Smooth muscle cell (in vitro differentiated cells): Measurements from ENCODE around the gene CTNNBIP1. TPM values are rescaled to one million over a fixed set of nuclear protein-coding genes. Genes with fewer than 3 reads are reported as not detected.

Experiments
- DNase-seq: peaks from one replicate; lab custom pipeline; 2025; ENCODE audit not compliant: unreplicated experiment; lab: John Stamatoyannopoulos, UW
- H2AFZ ChIP-seq: fragments of 200-600 bp; sonication (generic); 2 replicates; pipeline ENCODE4 v1.6.0; 2016; ENCODE audit warnings: antibody characterized with exemption, low read depth, mild to moderate bottlenecking
- H3F3A ChIP-seq: fragments of 200-600 bp; sonication (generic); 2 replicates; pipeline ENCODE4 v1.6.0; 2017; ENCODE audit warnings: antibody characterized with exemption, low read depth
- H3K27ac ChIP-seq: fragments of 200-600 bp; sonication (generic); 2 replicates; pipeline ENCODE4 v1.5.1; 2016; ENCODE audit warnings: low read depth, mild to moderate bottlenecking
- H3K27me3 ChIP-seq: fragments of 200-600 bp; sonication (generic); 2 replicates; pipeline ENCODE4 v1.6.1; 2016; ENCODE audit warnings: low read depth, mild to moderate bottlenecking
- H3K36me3 ChIP-seq: fragments of 200-600 bp; sonication (generic); 2 replicates; pipeline ENCODE4 v1.5.1; 2016; ENCODE audit warnings: low read depth
- H3K4me1 ChIP-seq: fragments of 200-600 bp; sonication (generic); 2 replicates; pipeline ENCODE4 v1.5.1; 2016; ENCODE audit warnings: low read depth
- H3K4me2 ChIP-seq: fragments of 200-600 bp; sonication (generic); 2 replicates; pipeline ENCODE4 v1.6.0; 2016; ENCODE audit warnings: mild to moderate bottlenecking
- H3K4me3 ChIP-seq: fragments of 200-600 bp; sonication (generic); 2 replicates; pipeline ENCODE4 v1.5.1; 2016; ENCODE audit warnings: mild to moderate bottlenecking
- H3K79me2 ChIP-seq: fragments of 200-600 bp; sonication (generic); 2 replicates; pipeline ENCODE4 v1.6.0; 2016; ENCODE audit warnings: low read depth, mild to moderate bottlenecking
- H3K9ac ChIP-seq: fragments of 200-600 bp; sonication (generic); 2 replicates; pipeline ENCODE4 v1.6.0; 2016; ENCODE audit warnings: low read depth
- H3K9me3 ChIP-seq: fragments of 200-600 bp; sonication (generic); replicated peaks from 2 replicates; pipeline ENCODE4 v1.5.1; 2016; ENCODE audit warnings: low read depth
- H4K20me1 ChIP-seq: fragments of 200-600 bp; sonication (generic); 2 replicates; pipeline ENCODE4 v1.6.0; 2016; ENCODE audit warnings: low read depth
- CTCF ChIP-seq: fragments of 200-600 bp; sonication (generic); IDR thresholded peaks from 2 replicates; pipeline ENCODE4 v1.5.1; 2017; ENCODE audit warnings: borderline replicate concordance, mild to moderate bottlenecking, antibody characterized with exemption; ENCODE audit not compliant: insufficient read depth, poor library complexity, severe bottlenecking
- WGBS: methylation state at CpG from one replicate; pipeline ENCODE4 v1.1.7; 2016; ENCODE audit warnings: low lambda C conversion rate; 5-methylcytosine and 5-hydroxymethylcytosine counted together
- polyA plus RNA-seq: library from polyadenylated mRNA; unstranded; fragments of >200 nt; fragmentation: Nextera tagmentation; extraction: Ambion mirVana; gene quantifications from 2 replicates; pipeline ENCODE4 v1.2.1, GENCODE V29; 2016
- total RNA-seq: library from RNA; depleted of rRNA; stranded (reverse); fragments of >200 nt; gene quantifications from 2 replicates; pipeline ENCODE4 v1.2.3, GENCODE V29; 2014

CTNNBIP1 gene
- total and polyA plus RNA-seq, 2 experiments from 2014 or later = 27.7 to 55.1 TPM

GRCh38 chr1:9865724-9866123, 44.3 kb downstream of the CTNNBIP1 start:
- no peak overlapping the region for H3K4me3 ChIP-seq
- no peak overlapping the region for H2AFZ ChIP-seq
- 100% methylated on average over 2 of the region's 2 CpGs for WGBS
- peaks cover 7% of the 10 kb centered on the region for H4K20me1 ChIP-seq
- no peak overlapping the region for H3K9ac ChIP-seq
- no peak overlapping the region for H3K4me2 ChIP-seq
- H3K9me3 ChIP-seq = no peaks in the 10 kb centered on the region
- DNase-seq = no peak
- no peaks in the 10 kb centered on the region for H3K36me3 ChIP-seq
- no peaks in the 10 kb centered on the region for H3K79me2 ChIP-seq
- no peaks in the 10 kb centered on the region for H3K4me1 ChIP-seq
- H3K27me3 ChIP-seq = no peaks in the 10 kb centered on the region
- no peaks in the 10 kb centered on the region for H3F3A ChIP-seq
- no peak for TF ChIP-seq CTCF
- no peak overlapping the region for H3K27ac ChIP-seq

- DNase-seq = no peak
- Histone ChIP-seq H3K4me3 (no peak overlapping the region), H3K4me1 (peaks cover 11% of the 10 kb centered on the region), H3K36me3 (no peaks in the 10 kb centered on the region), H4K20me1 (peaks cover 7% of the 10 kb centered on the region), H3F3A (no peaks in the 10 kb centered on the region), H3K4me2 (no peak overlapping the region), H3K79me2 (no peaks in the 10 kb centered on the region), H3K9me3 (no peaks in the 10 kb centered on the region), H3K9ac (no peak overlapping the region), H3K27ac (no peak overlapping the region), H2AFZ (no peak overlapping the region), H3K27me3 (no peaks in the 10 kb centered on the region)
- WGBS = 95% methylated on average over 10 of the region's 10 CpGs
- no peak for TF ChIP-seq CTCF
Measured at GRCh38 chr1:9863371-9863770, 46.7 kb downstream of the CTNNBIP1 start.

- H3K9me3 ChIP-seq = no peaks in the 10 kb centered on the region
- no peak overlapping the region for H2AFZ ChIP-seq
- no peaks in the 10 kb centered on the region for H4K20me1 ChIP-seq
- WGBS = 91% methylated on average over 8 of the region's 8 CpGs
- TF ChIP-seq CTCF = no peak
- DNase-seq = no peak
- no peak overlapping the region for H3K4me2 ChIP-seq
- H3K9ac ChIP-seq = no peak overlapping the region
- H3K36me3 ChIP-seq = no peaks in the 10 kb centered on the region
- H3F3A ChIP-seq = no peaks in the 10 kb centered on the region
- no peak overlapping the region for H3K4me3 ChIP-seq
- peaks cover 11% of the 10 kb centered on the region for H3K4me1 ChIP-seq
- H3K79me2 ChIP-seq = no peaks in the 10 kb centered on the region
- H3K27ac ChIP-seq = no peak overlapping the region
- no peaks in the 10 kb centered on the region for H3K27me3 ChIP-seq
Measured at GRCh38 chr1:9861360-9861759, 48.7 kb downstream of the CTNNBIP1 start.

- no peak overlapping the region for H3K27ac ChIP-seq
- no peak for TF ChIP-seq CTCF
- H3K36me3 ChIP-seq = no peaks in the 10 kb centered on the region
- 86% methylated on average over 5 of the region's 5 CpGs for WGBS
- no peaks in the 10 kb centered on the region for H3F3A ChIP-seq
- H3K79me2 ChIP-seq = no peaks in the 10 kb centered on the region
- H2AFZ ChIP-seq = no peak overlapping the region
- no peaks in the 10 kb centered on the region for H3K27me3 ChIP-seq
- H3K4me1 ChIP-seq = peaks cover 11% of the 10 kb centered on the region
- H3K9ac ChIP-seq = no peak overlapping the region
- no peaks in the 10 kb centered on the region for H4K20me1 ChIP-seq
- DNase-seq = no peak
- H3K9me3 ChIP-seq = no peaks in the 10 kb centered on the region
- no peak overlapping the region for H3K4me3 ChIP-seq
- H3K4me2 ChIP-seq = no peak overlapping the region
Measured at GRCh38 chr1:9860887-9861286, 49.2 kb downstream of the CTNNBIP1 start.
